ENCODE data around the gene TRIM62. TPM values are rescaled to one million over a fixed set of nuclear protein-coding genes. Genes with fewer than 3 reads are reported as not detected.

The TRIM62 gene
- total RNA-seq, 1 experiment from 2014 or later: 6.9 TPM

DNA sequence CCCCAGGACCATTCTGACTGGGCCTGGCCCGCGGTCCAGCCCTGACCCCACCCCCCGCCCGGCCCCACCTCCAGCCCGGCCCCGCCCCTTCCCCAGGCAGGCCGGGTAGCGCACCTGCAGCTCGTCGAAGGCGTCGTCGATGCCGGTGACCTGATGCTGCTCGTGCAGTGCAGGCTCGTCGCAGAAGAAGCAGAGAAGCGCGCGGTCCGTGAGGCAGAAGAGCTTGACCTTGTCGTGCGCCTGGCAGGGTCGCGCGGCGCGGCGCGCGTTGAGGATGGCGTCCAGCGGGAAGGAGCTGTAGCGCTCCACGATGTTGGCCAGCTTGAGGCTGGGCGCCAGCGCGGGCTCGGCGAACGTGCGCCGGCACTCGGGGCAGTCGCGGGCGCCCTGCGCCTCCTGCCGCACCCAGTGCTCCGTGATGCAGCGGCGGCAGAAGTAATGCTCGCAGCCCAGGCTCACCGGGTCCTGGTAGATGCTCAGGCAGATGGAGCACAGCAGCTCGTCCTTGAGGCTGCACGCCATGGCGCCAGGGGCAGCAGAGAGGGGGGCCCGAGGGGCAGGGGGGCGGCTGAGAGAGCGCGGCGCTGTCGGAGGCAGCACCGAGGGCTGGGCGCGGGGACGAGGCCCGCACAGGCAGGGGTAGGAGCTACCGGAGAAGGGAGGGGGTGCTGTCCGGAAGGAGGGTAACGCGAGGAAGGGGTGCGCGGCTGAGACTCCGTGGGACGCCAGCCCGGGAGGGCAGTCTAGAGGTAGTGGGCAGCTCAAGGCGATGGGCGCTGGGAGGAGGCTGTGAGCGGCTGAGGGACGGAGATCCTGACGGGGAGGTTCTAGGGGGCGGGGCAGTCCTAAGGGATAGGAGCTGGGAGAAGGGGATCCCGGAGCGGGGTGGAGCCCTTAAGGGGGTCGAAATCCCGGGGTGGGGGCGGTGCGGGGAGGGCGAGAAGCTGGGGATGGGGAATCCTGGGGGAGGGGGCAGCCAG, 642 bp downstream of the TRIM62 start:
- DNase-seq: peak; percentile 97
- Histone ChIP-seq H4K91ac (ENCODE audit: insufficient read length, low read depth, low read length) (no peak overlapping the region), H3K4me1 (ENCODE audit: insufficient read depth, low read length) (peaks cover 6% of the 10 kb centered on the region; the same call in 1 of the 2 replicates), H4K8ac (replicated peaks; ENCODE audit: insufficient read length, low read depth, low read length) (no peak overlapping the region), H2BK12ac (ENCODE audit: insufficient read length, low read depth, low read length) (no peak overlapping the region), H3K4ac (ENCODE audit: low read depth, low read length) (no peak overlapping the region), H3K79me2 (ENCODE audit: insufficient read depth, low read length) (no peaks in the 10 kb centered on the region), H3K27ac (ENCODE audit: insufficient read length, low read depth, low read length) (no peak overlapping the region), H2BK20ac (ENCODE audit: low read depth, low read length, poor library complexity, severe bottlenecking) (no peak overlapping the region), H2AK5ac (ENCODE audit: insufficient read length, low read length) (no peak overlapping the region), H2BK120ac (ENCODE audit: low read depth, low read length, poor library complexity, severe bottlenecking) (no peak overlapping the region), H4K5ac (ENCODE audit: insufficient read length, low read depth, low read length) (no peak overlapping the region), H3K18ac (ENCODE audit: insufficient read length, low read depth, low read length) (peak overlapping the region; percentile 21), H3K27me3 (ENCODE audit: insufficient read depth, low read length) (no peaks in the 10 kb centered on the region), H3K9ac (ENCODE audit: extremely low read depth, insufficient read length, low read length) (no peak overlapping the region), H3K79me1 (ENCODE audit: insufficient read depth, low read depth, low read length, poor library complexity, severe bottlenecking) (no peaks in the 10 kb centered on the region), H3K14ac (ENCODE audit: insufficient read depth, low read length) (peak overlapping the region; percentile 45; the same call in 1 of the 2 replicates), H3K23ac (ENCODE audit: insufficient read length, low read depth, low read length) (no peak overlapping the region), H2AFZ (ENCODE audit: low read length) (no peak overlapping the region), H3K56ac (ENCODE audit: insufficient read length, low read depth, low read length) (no peak overlapping the region), H3T11ph (ENCODE audit: low read length) (no peak overlapping the region), H3K9me3 (ENCODE audit: control insufficient read depth, low read depth, low read length) (no peaks in the 10 kb centered on the region), H4K20me1 (ENCODE audit: control insufficient read depth, insufficient read depth, insufficient read length) (no peaks in the 10 kb centered on the region), H3K4me2 (ENCODE audit: insufficient read depth, insufficient read length, low read length) (peak overlapping the region; percentile 71), H2BK5ac (ENCODE audit: insufficient read length, low read length) (no peak overlapping the region), H3K23me2 (ENCODE audit: insufficient read length, low read depth, low read length, poor library complexity, severe bottlenecking) (peaks cover 13% of the 10 kb centered on the region), H2BK15ac (ENCODE audit: low read depth, low read length) (no peak overlapping the region)
- H3K9me3 Mint-ChIP-seq: no peaks in the 10 kb centered on the region
- peaks cover 22% of the 10 kb centered on the region for H3K27me3 Mint-ChIP-seq (ENCODE audit: low read depth)
- H3K4me1 Mint-ChIP-seq: peaks cover 26 to 29% of the 10 kb centered on the region in 2 experiments
- WGBS (ENCODE audit: extremely low coverage, insufficient read length, low lambda C conversion rate): no CpG with 5 or more reads among the region's 90 CpGs
- TF ChIP-seq, protein P1, sequence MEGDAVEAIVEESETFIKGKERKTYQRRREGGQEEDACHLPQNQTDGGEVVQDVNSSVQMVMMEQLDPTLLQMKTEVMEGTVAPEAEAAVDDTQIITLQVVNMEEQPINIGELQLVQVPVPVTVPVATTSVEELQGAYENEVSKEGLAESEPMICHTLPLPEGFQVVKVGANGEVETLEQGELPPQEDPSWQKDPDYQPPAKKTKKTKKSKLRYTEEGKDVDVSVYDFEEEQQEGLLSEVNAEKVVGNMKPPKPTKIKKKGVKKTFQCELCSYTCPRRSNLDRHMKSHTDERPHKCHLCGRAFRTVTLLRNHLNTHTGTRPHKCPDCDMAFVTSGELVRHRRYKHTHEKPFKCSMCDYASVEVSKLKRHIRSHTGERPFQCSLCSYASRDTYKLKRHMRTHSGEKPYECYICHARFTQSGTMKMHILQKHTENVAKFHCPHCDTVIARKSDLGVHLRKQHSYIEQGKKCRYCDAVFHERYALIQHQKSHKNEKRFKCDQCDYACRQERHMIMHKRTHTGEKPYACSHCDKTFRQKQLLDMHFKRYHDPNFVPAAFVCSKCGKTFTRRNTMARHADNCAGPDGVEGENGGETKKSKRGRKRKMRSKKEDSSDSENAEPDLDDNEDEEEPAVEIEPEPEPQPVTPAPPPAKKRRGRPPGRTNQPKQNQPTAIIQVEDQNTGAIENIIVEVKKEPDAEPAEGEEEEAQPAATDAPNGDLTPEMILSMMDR (conservative IDR thresholded peaks at IDR 0.05): 0 out of 3 replicates have a peak, but pooled peaks have one; percentile 18
- H3K27ac Mint-ChIP-seq: peak overlapping the region in 2 of 3 experiments; percentile 62 to 73; a peak in 2 of 7 replicates
- H3K36me3 Mint-ChIP-seq (ENCODE audit: insufficient read depth in 1 of 3, low read depth in 3 of 3): no peaks in the 10 kb centered on the region; a peak in 2 of 7 replicates
- peak overlapping the region; percentile 69 to 93 for H3K4me3 Mint-ChIP-seq

Data from H9 (cell line).